CD1c-positive myeloid dendritic cell (primary cell): Measurements from ENCODE around the gene ATXN2.
A peak's percentile ranks its signal among the peaks of the same experiment; 100 is the strongest.

Source experiments
- DNase-seq: peaks from one replicate; pipeline ENCODE4 v3.0.0-alpha.2; 2016; ENCODE audit errors: extremely low spot score

The ATXN2 gene

GRCh38 chr12:111436811-111437210 is 162.3 kb downstream of the ATXN2 start:
- no peak for DNase-seq

- no peak for DNase-seq
These were observed 162.8 kb downstream of the ATXN2 start for GRCh38 chr12:111436266-111436665.

GRCh38 chr12:111435661-111436201 is 163.4 kb downstream of the ATXN2 start:
- no peak for DNase-seq

GRCh38 chr12:111434680-111435338 is 164.3 kb downstream of the ATXN2 start:
- DNase-seq, result peak; percentile 58

- DNase-seq, result no peak
These were observed 165.1 kb downstream of the ATXN2 start for GRCh38 chr12:111434049-111434448.

GRCh38 chr12:111431772-111432171 is 167.3 kb downstream of the ATXN2 start:
- DNase-seq, result no peak

GRCh38 chr12:111430433-111431353 is 168.4 kb downstream of the ATXN2 start:
- DNase-seq, result peak; percentile 47

GRCh38 chr12:111429828-111430432 is 169.2 kb downstream of the ATXN2 start:
- no peak for DNase-seq

- DNase-seq, result peak; percentile 73
These were observed 170.4 kb downstream of the ATXN2 start for GRCh38 chr12:111428728-111429175.

GRCh38 chr12:111428081-111428727 is 170.9 kb downstream of the ATXN2 start:
- no peak for DNase-seq

- no peak for DNase-seq
These were observed 171.6 kb downstream of the ATXN2 start for GRCh38 chr12:111427417-111428074.

GRCh38 chr12:111426344-111427185 is 172.6 kb downstream of the ATXN2 start:
- no peak for DNase-seq

GRCh38 chr12:111425655-111426054 is 173.5 kb downstream of the ATXN2 start:
- DNase-seq, result no peak

- no peak for DNase-seq
These were observed 174.3 kb downstream of the ATXN2 start for GRCh38 chr12:111424793-111425251.

- no peak for DNase-seq
These were observed 174.8 kb downstream of the ATXN2 start for GRCh38 chr12:111424189-111424792.

GRCh38 chr12:111420494-111420893 is 178.6 kb downstream of the ATXN2 start:
- DNase-seq, result no peak

- DNase-seq, result no peak
These were observed 179.3 kb downstream of the ATXN2 start for GRCh38 chr12:111419784-111420183.

GRCh38 chr12:111418594-111418880 is 180.6 kb downstream of the ATXN2 start:
- no peak for DNase-seq

- DNase-seq, result no peak
These were observed 181.1 kb downstream of the ATXN2 start for GRCh38 chr12:111417784-111418593.
